ENCODE results near the gene GCNA. TPM values are rescaled to one million over a fixed set of nuclear protein-coding genes. Genes with fewer than 3 reads are reported as not detected.
A peak's percentile ranks its signal among the peaks of the same experiment; 100 is the strongest.

The GCNA gene
- 1 to 10 TPM; 5.1 to 5.4 TPM for total RNA-seq

- Histone ChIP-seq H3K27me3 (replicated peaks; ENCODE audit: insufficient read depth) (no peaks in the 10 kb centered on the region), H3K27ac (no peak within 1 kb of the TSS), H3K9me3 (no peaks in the 10 kb centered on the region), H3K4me1 (ENCODE audit: control insufficient read depth in 1 of 2, low read depth in 2 of 2) (no peaks in the 10 kb centered on the region), H3K4me3 (no peak within 1 kb of the TSS), H3K36me3 (peaks cover 10% of the 10 kb centered on the region)
- TF ChIP-seq CTCF (IDR thresholded peaks at IDR 0.05), result no peak
- DNase-seq (ENCODE audit: low spot score) (no peak), ATAC-seq (ENCODE audit: insufficient number of reproducible peaks, low FRiP score, low read depth) (no peak)
These were observed at the start of gene GCNA for GRCh38 chrX:71578253-71579135. GCNA (plus strand) TSS chrX:71578437; CDS start chrX:71580822, 2,385 bp downstream.

- ATAC-seq (ENCODE audit: insufficient number of reproducible peaks, low FRiP score, low read depth) (no peak), DNase-seq (ENCODE audit: low spot score) (no peak)
- Histone ChIP-seq H3K27ac (peak overlapping the region; percentile 68 to 88), H3K36me3 (no peaks in the 10 kb centered on the region), H3K27me3 (replicated peaks; ENCODE audit: insufficient read depth) (no peaks in the 10 kb centered on the region), H3K4me1 (ENCODE audit: control insufficient read depth in 1 of 2, low read depth in 2 of 2) (peaks cover 0 to 10% of the 10 kb centered on the region in 2 donors), H3K9me3 (no peaks in the 10 kb centered on the region), H3K4me3 (peak overlapping the region; percentile 93)
- TF ChIP-seq CTCF (IDR thresholded peaks at IDR 0.05), result no peak
These were observed 46.0 kb upstream of the GCNA start for GRCh38 chrX:71532078-71532752.

- no peaks in the 10 kb centered on the region for H3K27me3 ChIP-seq (replicated peaks; ENCODE audit: insufficient read depth)
- peak; percentile 90 for ATAC-seq (ENCODE audit: insufficient number of reproducible peaks, low FRiP score, low read depth)
- no peaks in the 10 kb centered on the region for H3K36me3 ChIP-seq
- no peak for TF ChIP-seq CTCF (IDR thresholded peaks at IDR 0.05)
- DNase-seq (ENCODE audit: low spot score), result peak; percentile 73
- H3K4me3 ChIP-seq, result peak within 1 kb of the TSS; percentile 93
- peaks cover 0 to 17% of the 10 kb centered on the region in 2 donors for H3K4me1 ChIP-seq (ENCODE audit: control insufficient read depth in 1 of 2, low read depth in 2 of 2)
- no peaks in the 10 kb centered on the region for H3K9me3 ChIP-seq
- peak within 1 kb of the TSS; percentile 84 to 88 for H3K27ac ChIP-seq
These were observed 45.3 kb upstream of the GCNA start, which contains the start of gene OGT for GRCh38 chrX:71532753-71533425. OGT (plus strand) TSS chrX:71533104; CDS start chrX:71533300, 196 bp downstream.

GRCh38 chrX:71533516-71533850 lies 44.8 kb upstream of the GCNA start:
- Histone ChIP-seq H3K27ac (peak overlapping the region; percentile 84 to 88), H3K9me3 (no peaks in the 10 kb centered on the region), H3K36me3 (no peaks in the 10 kb centered on the region), H3K27me3 (replicated peaks; ENCODE audit: insufficient read depth) (no peaks in the 10 kb centered on the region), H3K4me3 (peak overlapping the region; percentile 93), H3K4me1 (ENCODE audit: control insufficient read depth in 1 of 2, low read depth in 2 of 2) (peaks cover 0 to 23% of the 10 kb centered on the region in 2 donors)
- TF ChIP-seq CTCF (IDR thresholded peaks at IDR 0.05), result no peak
- DNase-seq (ENCODE audit: low spot score) (no peak), ATAC-seq (ENCODE audit: insufficient number of reproducible peaks, low FRiP score, low read depth) (no peak)

Measured in thoracic aorta (tissue), 2 donors.